ENCODE results near the gene FEV.
A peak's percentile ranks its signal among the peaks of the same experiment; 100 is the strongest.

FEV gene

GRCh38 chr2:218992196-218992595 is 7.2 kb upstream of the FEV start:
- no peak for DNase-seq

- DNase-seq = no peak
Measured at GRCh38 chr2:218991674-218992168, 6.7 kb upstream of the FEV start.

- no peak for DNase-seq
Measured at GRCh38 chr2:218990612-218991011, 5.6 kb upstream of the FEV start.

- no peak for DNase-seq
Measured at GRCh38 chr2:218990052-218990451, 5.1 kb upstream of the FEV start.

GRCh38 chr2:218988650-218989049 is 3.7 kb upstream of the FEV start:
- DNase-seq = no peak

- DNase-seq = no peak
Measured at GRCh38 chr2:218988164-218988563, 3.2 kb upstream of the FEV start.

GRCh38 chr2:218986148-218986761 is 1.3 kb upstream of the FEV start:
- DNase-seq = no peak

- DNase-seq = no peak
Measured at GRCh38 chr2:218985325-218986091, 524 bp upstream of the FEV start.

GRCh38 chr2:218984239-218985020 is 554 bp downstream of the FEV start:
- no peak for DNase-seq

- DNase-seq = no peak
Measured at GRCh38 chr2:218983934-218984238, 1.1 kb downstream of the FEV start.

GRCh38 chr2:218983263-218983933 is 1.6 kb downstream of the FEV start:
- DNase-seq = no peak

- DNase-seq = no peak
Measured at GRCh38 chr2:218982586-218983262, 2.3 kb downstream of the FEV start.

GRCh38 chr2:218981881-218982585 is 3.0 kb downstream of the FEV start:
- peak in 1 of 5 experiments; percentile 60 for DNase-seq

- DNase-seq = no peak
Measured at GRCh38 chr2:218981390-218981880, 3.5 kb downstream of the FEV start.

- DNase-seq = no peak
Measured at GRCh38 chr2:218980735-218981389, 4.1 kb downstream of the FEV start.

- DNase-seq = peak; percentile 62 to 82 (median 74)
Measured at GRCh38 chr2:218979846-218980734, 4.9 kb downstream of the FEV start.

GRCh38 chr2:218975060-218975777 is 9.8 kb downstream of the FEV start:
- no peak for DNase-seq

GRCh38 chr2:218970894-218971293 is 14.1 kb downstream of the FEV start:
- no peak for DNase-seq

GRCh38 chr2:218964041-218964771 is 20.8 kb downstream of the FEV start:
- DNase-seq = no peak

All from T-helper 2 cell (primary cell).